AG10803 (cell line): ENCODE data around the gene BAD.

ENCODE experiments used
- DNase-seq: peaks from one replicate; pipeline ENCODE4 v3.0.0; 2010; ENCODE audit warnings: low read depth
- H3K4me3 ChIP-seq: 2 replicates; pipeline ENCODE4 v1.5.1; 2011; ENCODE audit warnings: mild to moderate bottlenecking, low read length, control low read depth
- TF ChIP-seq, protein P1 (sequence below): conservative IDR thresholded peaks from 2 replicates; pipeline ENCODE4 v1.5.1; 2011; ENCODE audit warnings: mild to moderate bottlenecking, low read length, control low read depth, inconsistent platforms

Gene BAD

DNA sequence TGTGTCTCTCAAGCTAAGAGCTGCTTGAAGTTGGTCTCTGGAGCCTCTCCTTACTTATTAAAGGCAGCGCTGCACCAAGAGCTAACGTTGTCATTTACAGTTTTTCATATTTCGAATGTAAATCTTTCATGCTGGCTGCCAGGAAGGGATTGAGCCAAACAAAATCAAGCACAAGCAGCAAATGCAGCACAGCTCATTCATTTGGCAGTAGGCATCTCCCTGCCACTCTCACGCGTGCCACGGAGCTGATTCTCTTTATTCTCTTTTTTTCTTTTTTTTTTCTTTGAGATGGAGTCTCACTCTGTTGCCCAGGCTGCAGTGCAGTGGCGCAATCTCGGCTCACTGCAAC lies 51.5 kb downstream of the BAD start:
- no peak for DNase-seq
- TF ChIP-seq, protein P1, sequence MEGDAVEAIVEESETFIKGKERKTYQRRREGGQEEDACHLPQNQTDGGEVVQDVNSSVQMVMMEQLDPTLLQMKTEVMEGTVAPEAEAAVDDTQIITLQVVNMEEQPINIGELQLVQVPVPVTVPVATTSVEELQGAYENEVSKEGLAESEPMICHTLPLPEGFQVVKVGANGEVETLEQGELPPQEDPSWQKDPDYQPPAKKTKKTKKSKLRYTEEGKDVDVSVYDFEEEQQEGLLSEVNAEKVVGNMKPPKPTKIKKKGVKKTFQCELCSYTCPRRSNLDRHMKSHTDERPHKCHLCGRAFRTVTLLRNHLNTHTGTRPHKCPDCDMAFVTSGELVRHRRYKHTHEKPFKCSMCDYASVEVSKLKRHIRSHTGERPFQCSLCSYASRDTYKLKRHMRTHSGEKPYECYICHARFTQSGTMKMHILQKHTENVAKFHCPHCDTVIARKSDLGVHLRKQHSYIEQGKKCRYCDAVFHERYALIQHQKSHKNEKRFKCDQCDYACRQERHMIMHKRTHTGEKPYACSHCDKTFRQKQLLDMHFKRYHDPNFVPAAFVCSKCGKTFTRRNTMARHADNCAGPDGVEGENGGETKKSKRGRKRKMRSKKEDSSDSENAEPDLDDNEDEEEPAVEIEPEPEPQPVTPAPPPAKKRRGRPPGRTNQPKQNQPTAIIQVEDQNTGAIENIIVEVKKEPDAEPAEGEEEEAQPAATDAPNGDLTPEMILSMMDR: no peak
- H3K4me3 ChIP-seq: no peak overlapping the region

DNA sequence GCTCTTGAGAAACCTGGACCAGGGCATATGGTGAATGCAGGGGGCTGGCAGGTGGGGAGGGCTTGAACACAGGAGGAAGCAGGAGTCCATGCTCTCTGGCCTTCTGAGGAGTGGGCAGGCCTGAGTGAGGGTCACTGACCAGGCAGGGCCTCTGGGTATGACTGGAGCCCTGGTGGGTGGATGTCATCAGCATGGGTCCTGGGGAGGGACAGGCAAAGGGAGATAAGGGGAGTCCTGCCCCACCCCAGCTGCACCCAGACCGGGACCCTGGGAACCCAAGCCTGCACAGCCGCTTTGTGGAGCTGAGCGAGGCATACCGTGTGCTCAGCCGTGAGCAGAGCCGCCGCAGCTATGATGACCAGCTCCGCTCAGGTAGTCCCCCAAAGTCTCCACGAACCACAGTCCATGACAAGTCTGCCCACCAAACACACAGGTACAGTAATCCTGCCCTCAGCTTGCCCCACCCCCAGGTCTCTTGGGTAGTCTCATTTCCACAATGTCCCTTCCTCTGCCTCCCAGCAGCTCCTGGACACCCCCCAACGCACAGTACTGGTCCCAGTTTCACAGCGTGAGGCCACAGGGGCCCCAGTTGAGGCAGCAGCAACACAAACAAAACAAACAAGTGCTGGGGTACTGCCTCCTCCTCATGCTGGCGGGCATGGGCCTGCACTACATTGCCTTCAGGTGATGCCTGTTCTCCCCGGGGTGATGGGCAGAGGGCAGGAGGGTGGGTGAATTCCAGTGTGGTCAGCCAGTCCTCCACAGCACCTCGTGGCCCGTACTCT lies 52.1 kb downstream of the BAD start:
- no peak for DNase-seq
- TF ChIP-seq, protein P1: no peak
- H3K4me3 ChIP-seq: no peak overlapping the region

DNA sequence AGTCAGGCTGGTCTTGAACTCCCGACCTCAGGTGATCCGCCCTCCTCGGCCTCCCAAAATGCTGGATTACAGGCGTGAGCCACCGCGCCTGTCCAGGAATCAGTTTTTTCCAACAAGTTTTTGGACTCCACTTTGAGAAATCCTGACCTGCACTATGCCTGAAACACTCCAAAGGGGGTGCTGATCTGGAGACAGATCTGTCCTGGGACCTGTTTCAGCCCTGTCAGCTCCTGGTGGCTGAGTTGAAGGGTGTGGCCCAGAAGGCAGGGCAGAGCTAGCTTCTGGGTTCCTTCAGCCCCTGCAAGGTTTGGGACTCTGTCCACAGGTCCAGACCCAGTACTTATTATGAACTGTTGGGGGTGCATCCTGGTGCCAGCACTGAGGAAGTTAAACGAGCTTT lies 52.9 kb downstream of the BAD start:
- TF ChIP-seq, protein P1: no peak
- H3K4me3 ChIP-seq: no peak overlapping the region

DNA sequence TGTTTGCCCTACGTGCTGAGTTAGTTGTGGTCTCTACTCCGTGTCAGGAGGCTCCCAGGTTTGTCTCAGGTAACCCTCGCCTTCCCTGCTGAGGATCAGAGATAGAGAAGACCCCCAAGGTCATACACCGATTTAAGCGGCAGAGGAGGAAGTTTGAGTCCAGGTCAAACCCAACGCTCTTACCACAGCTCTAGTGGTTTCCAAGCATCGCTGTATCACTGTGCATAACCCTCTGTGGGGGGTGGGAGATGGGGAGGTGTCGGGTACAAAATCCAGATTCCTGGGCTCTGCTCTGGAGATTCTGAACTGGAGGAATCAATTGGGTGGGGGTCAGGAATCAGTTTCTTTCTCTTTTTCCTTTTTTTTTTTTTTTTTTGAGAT lies 53.5 kb downstream of the BAD start:
- H3K4me3 ChIP-seq: peak overlapping the region; percentile 81
- DNase-seq: no peak
- TF ChIP-seq, protein P1: no peak

More for the DNA sequence above, 52.9 kb downstream of the BAD start:
- no peak for DNase-seq

DNA sequence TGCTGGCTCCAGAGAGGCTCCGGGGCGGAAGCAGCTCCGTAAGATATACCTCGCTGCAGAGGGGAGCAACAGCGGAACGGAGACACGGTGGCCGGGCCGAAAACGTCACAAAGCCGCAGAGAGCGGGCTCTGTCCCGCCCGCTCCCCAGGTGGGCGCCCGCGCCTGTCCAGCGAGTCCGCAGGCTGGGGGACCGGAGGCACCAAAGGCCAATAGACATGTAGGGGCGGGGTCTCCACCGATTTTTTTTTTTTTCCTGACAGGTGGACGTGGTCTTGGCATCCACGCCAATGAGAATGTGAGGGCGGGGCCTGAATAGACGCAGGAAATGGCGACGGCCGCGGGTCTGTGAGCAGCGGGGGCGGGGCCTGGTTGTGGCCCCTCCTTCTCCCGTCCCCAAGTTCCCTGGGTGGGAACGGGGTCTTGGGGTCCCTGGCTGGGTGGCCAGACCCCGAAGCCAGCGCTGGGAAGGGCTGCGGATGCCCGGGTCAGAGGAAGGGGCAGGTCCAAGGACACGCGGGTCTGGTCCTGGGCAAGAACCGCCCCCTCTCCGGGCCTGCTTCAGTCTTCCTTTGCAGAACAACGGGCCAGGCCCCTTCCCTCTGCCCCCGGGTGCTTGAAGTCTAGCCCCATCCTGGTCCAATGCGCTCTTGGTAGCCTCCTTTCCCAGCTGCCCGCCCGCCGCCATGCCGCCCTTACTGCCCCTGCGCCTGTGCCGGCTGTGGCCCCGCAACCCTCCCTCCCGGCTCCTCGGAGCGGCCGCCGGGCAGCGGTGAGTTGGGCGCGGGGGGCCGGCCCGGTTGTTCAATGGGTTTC lies 54.1 kb downstream of the BAD start, which contains the start of gene DNAJC4:
Gene DNAJC4, plus strand, starts transcription at position 378 of the 814 bp plus-strand sequence. Its CDS starts 307 bp downstream, at position 685.
- peak within 1 kb of the TSS; percentile 81 for H3K4me3 ChIP-seq
- DNase-seq: peak; percentile 70
- TF ChIP-seq, protein P1: no peak

DNA sequence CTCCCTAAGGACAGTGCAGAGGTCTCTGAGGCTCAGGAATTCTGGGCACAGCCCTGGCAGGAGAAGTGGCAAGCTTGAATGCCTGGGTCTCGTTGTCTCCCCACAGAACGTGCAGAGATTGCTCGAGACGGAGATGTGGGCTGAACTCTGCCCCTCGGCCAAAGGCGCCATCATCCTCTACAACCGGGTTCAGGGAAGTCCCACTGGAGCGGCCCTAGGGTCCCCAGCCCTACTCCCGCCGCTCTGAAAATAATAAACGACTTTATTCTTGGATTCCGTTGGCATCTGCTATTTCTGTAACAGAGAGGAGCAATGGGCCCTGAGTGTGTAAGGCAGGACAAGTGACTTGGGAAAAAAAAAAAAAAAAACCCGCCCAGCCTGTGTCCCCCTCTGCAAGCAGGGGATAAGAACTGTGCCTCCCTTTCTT lies 54.7 kb downstream of the BAD start:
- no peak for DNase-seq
- H3K4me3 ChIP-seq: peak overlapping the region; percentile 81
- TF ChIP-seq, protein P1: no peak
